ENCODE data around the gene WDR46. TPM values are rescaled to one million over a fixed set of nuclear protein-coding genes. Genes with fewer than 3 reads are reported as not detected.

WDR46 gene
- total RNA-seq, 2 donors from 2014 or later, result 25.7 to 51.7 TPM

GRCh38 chr6:33329058-33329457 lies 40.0 kb upstream of the WDR46 start:
- no peaks in the 10 kb centered on the region for H3K36me3 ChIP-seq
- no peak for TF ChIP-seq CTCF (IDR thresholded peaks at IDR 0.05)
- no peaks in the 10 kb centered on the region for H3K27me3 ChIP-seq
- H3K9ac ChIP-seq (ENCODE audit: low read depth in 2 of 2, low read length in 2 of 2), result no peak overlapping the region
- no peak overlapping the region for H3K4me3 ChIP-seq
- H3K4me1 ChIP-seq, result peaks cover under 1% of the 10 kb centered on the region
- no peaks in the 10 kb centered on the region for H3K9me3 ChIP-seq
- no peak for DNase-seq
- no peak overlapping the region for H3K27ac ChIP-seq
- intact Hi-C loops (cut with DNase I), result no loop called here

DNA sequence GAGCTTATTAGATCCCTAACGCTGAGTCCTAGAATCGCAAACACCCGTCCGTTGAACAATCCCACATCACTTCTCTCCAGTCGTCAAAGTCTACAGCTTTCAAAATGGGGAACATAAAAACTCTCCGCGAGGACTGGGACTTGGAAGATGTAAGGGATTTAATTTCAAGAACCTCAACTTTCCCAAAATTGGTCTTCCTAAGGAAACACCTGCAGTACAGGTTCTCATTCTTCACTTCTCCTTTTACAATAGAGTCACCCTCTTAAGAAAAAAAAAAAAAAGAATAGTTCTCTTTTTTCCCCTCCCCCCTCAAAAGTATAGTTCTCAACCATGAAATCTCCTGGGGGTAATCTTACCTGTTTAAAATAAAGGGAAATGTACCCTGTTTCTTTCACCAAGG lies 35.1 kb upstream of the WDR46 start:
- DNase-seq, result no peak
- no peak for TF ChIP-seq CTCF (IDR thresholded peaks at IDR 0.05)
- H3K36me3 ChIP-seq, result peaks cover 9% of the 10 kb centered on the region
- H3K4me3 ChIP-seq, result peak overlapping the region; percentile 62
- intact Hi-C loops (cut with DNase I), result no loop called here
- H3K27me3 ChIP-seq, result no peaks in the 10 kb centered on the region
- H3K4me1 ChIP-seq, result peaks cover 10% of the 10 kb centered on the region
- no peaks in the 10 kb centered on the region for H3K9me3 ChIP-seq
- peak overlapping the region in 1 of 2 donors; percentile 92 for H3K9ac ChIP-seq (ENCODE audit: low read depth in 2 of 2, low read length in 2 of 2)
- peak overlapping the region; percentile 92 for H3K27ac ChIP-seq

GRCh38 chr6:33323623-33323948 lies 34.5 kb upstream of the WDR46 start:
- intact Hi-C loops (cut with DNase I), result no loop called here
- no peak for TF ChIP-seq CTCF (IDR thresholded peaks at IDR 0.05)
- H3K9me3 ChIP-seq, result no peaks in the 10 kb centered on the region
- no peaks in the 10 kb centered on the region for H3K27me3 ChIP-seq
- DNase-seq, result no peak
- H3K36me3 ChIP-seq, result peaks cover 9% of the 10 kb centered on the region
- H3K9ac ChIP-seq (ENCODE audit: low read depth in 2 of 2, low read length in 2 of 2), result peak overlapping the region; percentile 72 to 92
- peaks cover 15% of the 10 kb centered on the region for H3K4me1 ChIP-seq
- H3K4me3 ChIP-seq, result peak overlapping the region; percentile 62
- H3K27ac ChIP-seq, result peak overlapping the region; percentile 92

DNA sequence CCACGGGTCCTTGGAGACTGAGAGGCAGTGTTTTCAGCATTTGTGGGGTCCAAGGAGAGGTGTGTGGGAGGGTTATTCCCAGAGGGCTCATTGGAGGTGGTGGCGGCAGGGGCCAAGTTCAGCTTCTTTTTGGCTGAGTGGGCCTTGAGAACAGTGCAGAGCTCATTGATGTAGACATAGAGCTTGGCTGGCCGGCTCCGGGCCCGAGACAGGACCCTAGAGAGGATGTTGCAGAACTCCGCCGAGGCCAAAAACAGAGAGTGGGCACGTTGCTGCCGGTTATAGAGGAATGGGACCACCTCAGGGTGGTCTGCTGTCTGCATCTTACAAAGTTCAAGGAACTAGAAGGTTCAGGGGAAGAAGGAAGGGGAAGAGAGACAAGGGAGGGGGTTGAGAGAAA lies 32.2 kb upstream of the WDR46 start:
- Histone ChIP-seq H3K4me1 (peaks cover 23% of the 10 kb centered on the region), H3K36me3 (peaks cover 9% of the 10 kb centered on the region), H3K9me3 (no peaks in the 10 kb centered on the region), H3K4me3 (no peak overlapping the region), H3K9ac (ENCODE audit: low read depth in 2 of 2, low read length in 2 of 2) (no peak overlapping the region), H3K27ac (no peak overlapping the region), H3K27me3 (no peaks in the 10 kb centered on the region)
- intact Hi-C loops (cut with DNase I), result no loop called here
- TF ChIP-seq CTCF (IDR thresholded peaks at IDR 0.05), result no peak
- DNase-seq, result no peak

DNA sequence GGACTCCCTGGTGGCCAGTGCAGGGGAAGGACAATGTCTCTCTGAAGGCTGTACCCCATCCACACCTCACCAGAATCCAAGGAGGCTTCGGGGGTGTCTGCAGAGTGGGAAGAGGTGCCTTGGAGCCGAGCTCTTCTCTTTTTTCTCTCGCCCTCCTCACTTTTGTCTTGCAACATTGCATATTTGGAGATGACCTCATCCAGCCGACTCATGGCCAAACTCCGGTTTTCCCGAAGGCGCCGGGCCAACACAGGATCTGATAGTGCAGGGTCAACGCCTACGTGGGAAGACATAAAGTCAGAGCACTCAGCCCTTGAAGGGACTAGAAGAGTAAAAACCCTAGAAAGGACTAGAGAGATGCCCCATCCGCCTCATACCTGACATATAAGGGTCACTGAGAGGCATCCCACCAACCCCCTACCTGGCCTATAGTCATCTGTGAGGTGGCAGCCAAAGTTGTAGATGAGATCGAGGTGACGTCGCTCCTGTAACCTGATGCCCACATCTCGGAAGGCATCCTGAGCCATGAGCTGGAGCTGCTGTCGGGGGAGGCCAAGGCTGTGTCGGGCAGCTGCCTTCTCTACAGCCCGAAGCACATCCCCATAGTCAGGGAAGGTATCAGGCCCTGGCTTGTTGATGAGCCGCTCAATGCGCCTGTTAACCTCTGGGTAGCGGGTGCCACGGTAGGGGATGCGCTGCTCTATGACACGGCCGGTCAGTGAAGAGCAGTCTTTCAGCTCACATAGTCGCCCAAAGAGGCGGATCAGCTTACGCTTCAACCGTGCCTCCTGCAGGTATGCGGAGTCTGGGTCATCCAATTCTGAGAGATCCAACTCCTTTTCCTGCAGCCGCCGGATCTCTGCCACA lies 31.5 kb upstream of the WDR46 start:
- peaks cover 9% of the 10 kb centered on the region for H3K36me3 ChIP-seq
- H3K4me1 ChIP-seq, result peaks cover 23% of the 10 kb centered on the region
- intact Hi-C loops (cut with DNase I), result no loop called here
- TF ChIP-seq CTCF (IDR thresholded peaks at IDR 0.05), result no peak
- H3K4me3 ChIP-seq, result no peak overlapping the region
- no peaks in the 10 kb centered on the region for H3K27me3 ChIP-seq
- peak; percentile 44 for DNase-seq
- no peaks in the 10 kb centered on the region for H3K9me3 ChIP-seq
- H3K27ac ChIP-seq, result no peak overlapping the region
- peak overlapping the region in 1 of 2 donors; percentile 14 for H3K9ac ChIP-seq (ENCODE audit: low read depth in 2 of 2, low read length in 2 of 2)

All from colonic mucosa (tissue), 4 donors.